Spleen (tissue), 11 donors: ENCODE data around the gene MBOAT7. TPM values are rescaled to one million over a fixed set of nuclear protein-coding genes. Genes with fewer than 3 reads are reported as not detected.
"Not testable (repeated sequence)": the region's sequence is repeated elsewhere in the genome, so short reads cannot be mapped to it uniquely, and the experiment has no call there.

ENCODE experiments used
- DNase-seq: peaks from one replicate; pipeline ENCODE4 v3.0.0-alpha.2; 2020
- H3K27ac ChIP-seq, 8 donors: fragments of 200-600 bp; sonication (generic) in 7 of 8; 1 replicate in 4 of 8; 2 replicates in 4 of 8; pipeline versions ENCODE4 v1.5.0 to v1.8.0; 2016 to 2021; ENCODE audit warnings: inconsistent platforms in 4 of 8, mild to moderate bottlenecking in 4 of 8, moderate library complexity in 1 of 8
- H3K27me3 ChIP-seq, 7 donors: fragments of 200-600 bp; sonication (generic) in 6 of 7; replicated peaks in 1 of 7; 1 replicate in 4 of 7; 2 replicates in 3 of 7; pipeline versions ENCODE4 v1.5.0 to v1.8.0; 2016 to 2021; ENCODE audit warnings: inconsistent platforms in 3 of 7, mild to moderate bottlenecking in 1 of 7
- H3K36me3 ChIP-seq, 6 donors: fragments of 200-600 bp; sonication (generic) in 5 of 6; 1 replicate in 4 of 6; 2 replicates in 2 of 6; pipeline versions ENCODE4 v1.5.0 to v1.8.0; 2016 to 2021; ENCODE audit warnings: inconsistent platforms in 2 of 6
- H3K4me1 ChIP-seq, 6 donors: fragments of 200-600 bp; sonication (generic) in 5 of 6; 1 replicate in 3 of 6; 2 replicates in 3 of 6; pipeline versions ENCODE4 v1.5.0 to v1.8.0; 2016 to 2021; ENCODE audit warnings: inconsistent platforms in 3 of 6
- H3K4me3 ChIP-seq, 8 donors: fragments of 200-600 bp; sonication (generic) in 7 of 8; 1 replicate in 4 of 8; 2 replicates in 4 of 8; pipeline versions ENCODE4 v1.5.0 to v1.8.0; 2016 to 2021; ENCODE audit warnings: inconsistent platforms in 4 of 8, mild to moderate bottlenecking in 4 of 8, moderate library complexity in 2 of 8
- H3K9me3 ChIP-seq, 8 donors: fragments of 200-600 bp; sonication (generic) in 7 of 8; 1 replicate in 4 of 8; 2 replicates in 4 of 8; pipeline versions ENCODE4 v1.5.0 to v1.8.0; 2016 to 2021; ENCODE audit warnings: inconsistent platforms in 4 of 8
- CTCF ChIP-seq, 11 experiments: fragments of 200-600 bp in 7 of 11; fragments of 450-650 bp in 4 of 11; sonication (generic) in 4 of 11; IDR thresholded peaks in 8 of 11; conservative IDR thresholded peaks in 3 of 11; 1 replicate in 7 of 11; 2 replicates in 4 of 11; pipeline versions ENCODE4 v1.4.0 to v1.8.0; 2016 to 2021; ENCODE audit warnings: antibody characterized with exemption in 11 of 11, inconsistent platforms in 4 of 11, mild to moderate bottlenecking in 1 of 11
- POLR2A ChIP-seq, 3 donors: fragments of 450-650 bp; IDR thresholded peaks; one replicate each; pipeline ENCODE4 v1.5.1; 2017; ENCODE audit warnings: antibody characterized with exemption in 3 of 3, mild to moderate bottlenecking in 1 of 3
- POLR2AphosphoS5 ChIP-seq, 3 donors: sonication (generic); formaldehyde crosslinking; IDR thresholded peaks; one replicate each; pipeline ENCODE4 v1.5.1; 2017; ENCODE audit warnings: antibody characterized with exemption in 3 of 3
- WGBS, 5 donors: extraction: QIAGEN DNeasy Blood & Tissue Kit in 3 of 5; methylation state at CpG; one replicate each; pipeline versions ENCODE4 v1.1.5 to v1.1.7; 2013 to 2018; 5-methylcytosine and 5-hydroxymethylcytosine counted together
- intact Hi-C: fragments of 100-400 bp; cut with DNase I; formaldehyde crosslinking; loops from one replicate; pipeline ENCODE4 v1.15.0; 2023; ENCODE audit warnings: low total_unique reads
- polyA plus RNA-seq, 3 donors: library from polyadenylated mRNA; stranded (reverse); fragments of 200-250 nt; gene quantifications; one replicate each; pipeline ENCODE4 v1.2.1, GENCODE V29; 2013
- total RNA-seq, 7 donors: library from RNA; depleted of rRNA in 3 of 7; stranded (reverse); fragments of >200 nt in 3 of 7; fragmentation: NEBNext Ultra II Directional in 4 of 7; extraction: Animal tissue kit (Norgen Biotek cat#: 25700) in 4 of 7; gene quantifications; one replicate each; pipeline versions ENCODE4 v1.1.0 to v1.2.1, GENCODE V29; 2016 to 2021
- donor health status: healthy with polysubstance abuse.
- donor health status: DM: no; HTN: no; CAD: no; lungs with moderate emphysema.
- donor health status: DM: no; HTN: no; CAD: no.
- donor health status: Bipolar disorder and iron deficiency.
- donor health status: healthy.
- donor health status: DM: no; HTN: no; CAD: no.
- donor health status: DM: yes; HTN: yes; CAD: no.

Gene MBOAT7
- total and polyA plus RNA-seq, 10 donors, result 12.0 to 208 (median 82.9) TPM

- DNase-seq, H3K27me3 ChIP-seq, H3K4me3 ChIP-seq, intact Hi-C loops, H3K9me3 ChIP-seq: not testable (repeated sequence)
- Histone ChIP-seq H3K36me3 (peaks cover 0 to 52% (median 2%) of the 10 kb centered on the region in 6 donors), H3K4me1 (peaks cover 0 to 44% (median 11%) of the 10 kb centered on the region in 6 donors), H3K27ac (peak overlapping the region in 3 of 8 donors; percentile 35 to 59 (median 44))
- 61 to 76% (median 65%) methylated on average over 10 to 18 of the region's 20 CpGs for WGBS, 5 donors
- TF ChIP-seq POLR2AphosphoS5 (IDR thresholded peaks at IDR 0.05), result peak; percentile 53 to 65 (median 63)
Measured at GRCh38 chr19:54217517-54218247, 28.3 kb upstream of the MBOAT7 start.

GRCh38 chr19:54216869-54217268 lies 27.5 kb upstream of the MBOAT7 start:
- H3K36me3 ChIP-seq, result peaks cover 0 to 55% (median 2%) of the 10 kb centered on the region in 6 donors
- peak overlapping the region in 4 of 8 donors; percentile 15 to 59 (median 40) for H3K27ac ChIP-seq
- no peak for TF ChIP-seq POLR2A (IDR thresholded peaks at IDR 0.05)
- peak in 1 of 3 donors; percentile 11 for TF ChIP-seq POLR2AphosphoS5 (IDR thresholded peaks at IDR 0.05)
- intact Hi-C loops, result no loop called here
- no peak for DNase-seq
- H3K27me3 ChIP-seq, result peaks cover 0 to under 1% (median 0%) of the 10 kb centered on the region in 7 donors
- H3K4me3 ChIP-seq, result no peak overlapping the region
- H3K9me3 ChIP-seq, result peaks cover 0 to 6% (median 0%) of the 10 kb centered on the region in 8 donors
- 73 to 91% (median 81%) methylated on average over 8 to 9 of the region's 9 CpGs for WGBS, 5 donors
- H3K4me1 ChIP-seq, result peaks cover 0 to 49% (median 11%) of the 10 kb centered on the region in 6 donors

- Histone ChIP-seq H3K4me1 (peaks cover 2 to 66% (median 27%) of the 10 kb centered on the region in 6 donors), H3K27ac (peak overlapping the region in 4 of 8 donors; percentile 27 to 50 (median 38)), H3K36me3 (peaks cover 0 to 54% (median 2%) of the 10 kb centered on the region in 6 donors)
- H3K4me3 ChIP-seq, intact Hi-C loops, H3K9me3 ChIP-seq, DNase-seq, H3K27me3 ChIP-seq: not testable (repeated sequence)
- WGBS, 5 donors, result 91 to 96% (median 93%) methylated on average over 11 to 17 of the region's 19 CpGs
Measured at GRCh38 chr19:54214734-54215133, 25.4 kb upstream of the MBOAT7 start.

- Histone ChIP-seq H3K27ac (peak overlapping the region in 1 of 8 donors; percentile 33), H3K4me1 (peaks cover 6 to 66% (median 32%) of the 10 kb centered on the region in 6 donors), H3K36me3 (peaks cover 0 to 49% (median 2%) of the 10 kb centered on the region in 6 donors)
- DNase-seq, H3K4me3 ChIP-seq, H3K9me3 ChIP-seq, H3K27me3 ChIP-seq, intact Hi-C loops: not testable (repeated sequence)
- 59 to 92% (median 80%) methylated on average over 1 to 5 of the region's 5 CpGs for WGBS, 5 donors
Measured at GRCh38 chr19:54214217-54214616, 24.8 kb upstream of the MBOAT7 start.

GRCh38 chr19:54211235-54211634 lies 21.9 kb upstream of the MBOAT7 start:
- intact Hi-C loops, result no loop called here
- Histone ChIP-seq H3K27ac (peak overlapping the region in 7 of 8 donors; percentile 36 to 98 (median 92)), H3K9me3 (peaks cover 0 to 6% (median 0%) of the 10 kb centered on the region in 8 donors), H3K4me3 (peak overlapping the region in 2 of 8 donors; percentile 2 to 94), H3K36me3 (peaks cover 5 to 47% (median 25%) of the 10 kb centered on the region in 6 donors), H3K4me1 (peaks cover 20 to 70% (median 51%) of the 10 kb centered on the region in 6 donors), H3K27me3 (no peaks in the 10 kb centered on the region)
- 80 to 84% (median 81%) methylated on average over 12 of the region's 12 CpGs for whole genome bisulfite sequencing, 5 donors
- DNase-seq, result peak; percentile 75
- no peak for TF ChIP-seq POLR2A (IDR thresholded peaks at IDR 0.05)
- peak in 1 of 3 donors; percentile 58 for TF ChIP-seq POLR2AphosphoS5 (IDR thresholded peaks at IDR 0.05)

GRCh38 chr19:54209811-54210494 lies 20.6 kb upstream of the MBOAT7 start:
- Histone ChIP-seq H3K4me3 (peak overlapping the region in 1 of 8 donors; percentile 94), H3K9me3 (peaks cover 0 to 3% (median 0%) of the 10 kb centered on the region in 8 donors), H3K4me1 (peaks cover 28 to 83% (median 63%) of the 10 kb centered on the region in 6 donors), H3K36me3 (peaks cover 5 to 49% (median 37%) of the 10 kb centered on the region in 6 donors), H3K27ac (peak overlapping the region; percentile 63 to 98 (median 92)), H3K27me3 (no peaks in the 10 kb centered on the region)
- intact Hi-C loops, result no loop called here
- peak in 2 of 3 donors; percentile 1 to 88 for TF ChIP-seq POLR2AphosphoS5 (IDR thresholded peaks at IDR 0.05)
- no peak for TF ChIP-seq CTCF (IDR thresholded peaks at IDR 0.05 in 8 of 11, conservative IDR thresholded peaks at IDR 0.05 in 3 of 11)
- TF ChIP-seq POLR2A (IDR thresholded peaks at IDR 0.05), result peak in 1 of 3 donors; percentile 49
- DNase-seq, result no peak
- 27 to 42% (median 36%) methylated on average over 10 of the region's 10 CpGs for WGBS, 5 donors
